Islet precursor cell (in vitro differentiated cells): ENCODE measurements around the gene LARGE1.

Experiments used
- DNase-seq: peaks from one replicate; pipeline ENCODE4 v3.0.0-alpha.2; 2018

The LARGE1 gene

DNA sequence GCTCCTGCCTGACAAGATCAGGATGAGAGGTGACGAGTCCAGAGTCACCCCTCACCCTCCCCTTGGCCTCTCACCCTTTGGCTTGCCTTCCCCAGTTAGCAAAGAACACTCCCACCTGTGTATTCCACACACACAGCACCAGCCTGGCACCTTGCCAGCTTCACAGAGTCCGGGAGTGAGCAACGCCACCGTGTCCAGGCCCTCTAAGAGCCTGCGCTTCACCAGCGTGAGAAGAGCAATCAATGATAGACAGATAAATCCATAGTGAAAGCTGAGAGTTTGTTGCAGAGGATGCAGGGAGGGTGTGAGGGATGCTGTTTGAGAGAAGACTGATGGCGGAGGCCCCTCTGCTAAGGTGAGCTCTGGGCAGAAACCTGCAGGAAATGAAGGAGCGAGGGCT, 404.5 kb downstream of the LARGE1 start:
- no peak for DNase-seq

DNA sequence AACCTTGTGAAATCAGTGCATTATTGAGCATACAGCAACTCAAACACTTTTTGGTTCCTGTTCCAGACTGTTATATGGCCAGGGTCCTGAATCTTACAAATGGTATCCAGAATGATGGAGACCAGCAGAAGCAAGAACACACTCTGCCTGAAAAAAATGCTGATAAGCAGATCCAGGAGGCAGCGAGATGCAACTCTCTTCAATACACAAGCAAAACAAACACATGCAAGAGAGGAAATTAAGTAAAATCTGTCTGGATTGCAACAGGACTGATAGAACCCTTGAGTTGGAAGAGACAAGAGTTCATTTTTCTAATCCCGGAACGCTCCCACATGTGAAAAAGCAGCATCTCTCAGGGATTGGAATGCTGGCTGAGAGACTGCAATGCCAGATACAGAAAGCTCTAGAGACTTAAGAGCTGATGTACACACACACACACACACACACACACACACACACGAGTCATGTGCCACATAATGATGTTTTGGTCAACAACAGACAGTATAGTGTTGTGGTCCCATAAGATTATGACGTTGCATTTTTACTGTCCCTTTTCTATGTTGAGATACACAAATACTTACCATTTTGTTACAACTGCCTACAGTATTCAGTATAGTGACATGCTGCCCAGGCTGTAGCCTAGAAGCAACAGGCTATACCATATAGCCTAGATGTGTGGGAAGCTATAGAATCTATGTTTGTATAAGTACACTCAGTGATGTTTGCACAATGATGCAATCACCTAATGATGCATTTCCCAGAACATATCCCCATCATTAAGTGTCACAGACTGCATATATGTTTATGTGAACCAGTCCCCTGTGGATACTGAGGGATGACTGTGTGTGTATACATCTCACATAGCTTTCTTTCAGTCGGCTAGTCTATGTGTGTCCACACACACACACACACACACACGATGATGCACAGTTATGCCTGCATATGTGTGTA, 406.6 kb downstream of the LARGE1 start:
- no peak for DNase-seq

DNA sequence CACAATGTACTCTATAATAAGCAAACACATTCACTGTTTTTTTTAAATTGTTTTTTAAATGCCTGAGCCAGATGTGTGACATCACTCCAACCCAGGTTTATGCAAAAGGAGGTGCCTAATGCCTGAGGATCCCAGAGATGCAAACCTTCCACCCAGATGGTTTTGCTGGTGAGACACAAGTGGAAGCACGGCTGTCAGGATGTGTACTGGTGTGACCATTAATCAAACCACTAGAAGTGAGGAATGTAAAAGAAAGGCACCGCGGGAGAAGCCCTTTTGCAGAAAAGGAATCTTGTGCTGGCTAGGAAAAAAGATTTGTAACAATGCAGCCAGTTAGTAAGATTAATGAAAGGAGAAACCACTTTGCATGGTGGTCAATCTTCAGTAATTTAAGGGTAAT, 407.4 kb downstream of the LARGE1 start:
- no peak for DNase-seq

DNA sequence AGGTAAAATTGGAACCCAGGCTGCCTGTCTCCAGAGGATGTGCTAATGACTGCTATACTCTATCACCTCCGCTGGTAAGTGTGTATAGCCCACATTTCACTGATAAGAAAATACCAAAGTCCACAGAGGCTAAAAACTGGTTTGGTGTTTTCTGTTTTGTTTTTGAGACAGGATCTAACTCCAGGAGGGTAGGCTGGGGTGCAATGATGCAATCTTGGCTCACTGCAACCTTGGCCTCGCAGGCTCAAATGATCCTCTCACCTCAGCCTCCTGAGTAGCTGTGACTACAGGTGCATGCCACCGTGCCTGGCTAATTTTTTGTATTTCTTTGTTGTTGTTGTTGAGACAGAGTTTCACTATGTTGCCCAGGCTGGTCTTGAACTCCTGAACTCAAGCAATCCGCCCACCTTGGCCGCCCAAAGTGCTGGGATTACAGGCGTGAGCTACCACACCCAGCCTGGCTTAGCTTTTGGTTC, 409.8 kb downstream of the LARGE1 start:
- DNase-seq: no peak

DNA sequence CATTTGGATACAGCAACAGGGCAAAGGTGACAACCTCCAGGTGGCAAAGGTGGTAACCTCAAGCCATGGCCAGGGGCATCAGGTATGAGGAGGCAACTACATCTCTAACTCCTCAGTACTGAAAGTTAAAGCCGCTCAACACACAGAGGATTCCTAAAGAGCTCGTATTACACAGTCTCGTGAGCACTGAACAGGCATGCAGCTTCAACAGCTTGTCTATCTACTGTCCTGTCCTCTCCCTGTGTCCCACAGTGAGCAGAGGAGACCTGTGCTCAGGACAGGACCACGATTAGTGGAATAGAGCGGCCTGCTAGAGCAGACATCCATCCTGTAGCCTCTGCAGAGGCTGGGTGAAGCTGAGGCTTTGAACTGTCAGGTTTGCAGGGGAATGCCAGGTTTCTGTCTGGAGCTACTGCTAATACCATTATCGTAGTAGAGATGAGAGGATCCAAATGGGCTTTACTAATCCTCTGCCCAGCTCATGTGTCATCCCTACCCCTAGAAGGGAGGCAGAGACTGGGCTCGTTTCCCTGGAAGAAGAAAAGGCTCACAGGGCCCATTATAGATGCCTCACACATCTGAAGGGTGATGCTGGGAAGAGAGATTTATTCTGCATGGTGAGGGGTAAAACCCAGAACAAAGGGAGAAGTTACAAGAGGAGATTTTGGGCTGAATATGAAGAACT, 415.2 kb downstream of the LARGE1 start:
- DNase-seq: no peak

DNA sequence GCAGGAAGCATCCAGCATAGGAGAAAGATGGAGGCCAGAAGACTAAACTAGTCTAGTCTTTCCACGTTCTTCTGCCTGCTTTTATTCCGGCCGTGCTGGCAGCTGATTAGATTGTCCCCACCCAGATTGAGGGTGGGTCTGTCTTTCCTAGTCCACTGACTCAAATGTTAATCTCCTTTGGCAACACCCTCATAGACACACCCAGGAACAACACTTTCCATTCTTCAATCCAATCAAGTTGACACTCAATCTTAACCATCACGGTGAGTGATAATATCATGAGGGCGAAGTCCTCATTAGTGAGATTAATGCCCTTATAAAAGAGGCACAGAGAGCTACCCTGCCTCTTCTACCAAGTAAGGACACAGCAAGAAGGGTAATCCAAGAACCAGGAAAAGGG, 424.2 kb downstream of the LARGE1 start:
- DNase-seq: no peak

DNA sequence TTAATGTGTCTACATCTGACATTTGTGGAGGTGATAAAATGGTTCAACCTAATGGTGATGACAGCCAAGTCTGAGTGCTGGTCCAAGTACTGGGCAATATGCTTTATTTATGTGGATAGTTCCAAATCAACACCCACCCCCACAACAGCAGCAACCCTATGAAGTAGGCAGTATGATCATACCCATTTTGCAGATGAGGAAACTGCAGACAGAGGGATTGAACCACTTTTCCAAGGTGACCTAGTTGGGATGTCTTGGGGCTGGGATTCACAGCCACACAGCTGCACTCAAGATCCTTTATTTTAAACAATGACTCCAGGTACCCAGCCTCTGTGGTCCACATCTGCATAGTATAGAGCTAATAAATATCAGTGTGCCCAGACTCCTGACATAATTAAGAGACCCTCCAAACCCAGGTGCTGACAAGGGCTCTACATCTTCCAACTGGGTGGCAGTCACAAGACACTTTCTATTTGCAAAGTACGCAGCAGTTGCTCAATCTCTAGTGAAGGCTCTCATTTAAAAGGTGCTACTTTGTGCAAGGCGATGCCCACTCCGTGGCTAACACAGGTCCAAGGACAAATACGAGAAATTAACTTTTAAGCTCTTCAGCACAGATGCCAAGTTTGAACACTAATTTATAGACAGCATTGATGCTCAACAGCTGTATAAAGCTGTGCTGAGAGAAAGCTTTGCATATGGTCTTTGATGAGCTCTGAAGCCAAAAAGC, 426.6 kb downstream of the LARGE1 start:
- no peak for DNase-seq

DNA sequence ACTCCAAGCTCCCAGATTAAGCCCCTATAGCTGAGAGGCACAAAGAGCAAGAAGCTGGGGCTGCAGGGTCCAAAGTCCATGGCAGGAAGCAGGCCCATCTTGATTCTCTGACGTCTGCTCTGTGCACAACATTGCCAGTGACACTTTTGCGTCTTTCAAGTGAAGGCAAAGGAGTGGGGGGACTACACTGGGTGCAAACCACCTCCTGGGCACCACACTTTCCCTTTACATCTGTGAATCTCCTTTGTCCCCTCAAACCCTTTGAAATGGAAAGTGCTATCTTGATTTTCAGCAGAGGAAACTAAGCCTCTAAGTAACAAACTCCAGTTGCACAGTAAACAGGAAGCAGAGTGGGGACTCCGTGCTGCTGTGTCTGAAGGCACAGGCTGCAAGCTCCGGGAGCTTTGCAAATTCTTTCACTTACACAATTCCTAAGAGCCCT, 428.0 kb downstream of the LARGE1 start:
- DNase-seq: no peak

DNA sequence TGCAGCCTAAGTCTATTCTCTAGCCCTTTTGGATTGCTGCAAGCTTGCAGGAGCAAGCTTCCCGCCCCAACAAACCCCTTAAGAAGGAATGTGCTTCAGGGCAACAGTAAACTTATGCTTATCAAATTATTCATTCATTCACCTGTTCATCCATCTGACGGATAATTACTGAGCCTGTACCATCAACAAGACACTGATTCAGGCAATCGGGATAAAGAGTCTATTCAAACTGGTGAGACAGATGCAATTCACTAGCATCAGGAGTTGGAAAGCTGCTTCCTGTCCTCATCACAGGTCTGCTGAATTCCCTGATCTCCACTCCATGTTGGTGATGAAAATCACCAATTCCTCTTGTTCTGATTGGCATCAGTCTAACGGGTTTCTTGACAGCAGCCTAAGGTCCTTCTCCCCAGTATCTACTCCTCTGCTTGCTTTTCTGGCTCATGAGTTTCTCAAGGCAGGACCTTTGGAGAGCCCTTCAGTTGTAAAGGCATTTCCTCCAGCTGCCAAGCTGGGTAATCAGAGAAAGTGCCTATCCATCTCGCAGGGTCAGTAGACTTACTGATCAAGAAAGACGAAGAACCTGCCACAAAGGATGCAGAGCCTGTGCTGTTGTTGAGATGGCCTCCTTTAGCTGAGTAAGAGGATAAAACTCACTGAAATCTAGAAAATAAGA, 433.1 kb downstream of the LARGE1 start:
- peak; percentile 47 for DNase-seq

DNA sequence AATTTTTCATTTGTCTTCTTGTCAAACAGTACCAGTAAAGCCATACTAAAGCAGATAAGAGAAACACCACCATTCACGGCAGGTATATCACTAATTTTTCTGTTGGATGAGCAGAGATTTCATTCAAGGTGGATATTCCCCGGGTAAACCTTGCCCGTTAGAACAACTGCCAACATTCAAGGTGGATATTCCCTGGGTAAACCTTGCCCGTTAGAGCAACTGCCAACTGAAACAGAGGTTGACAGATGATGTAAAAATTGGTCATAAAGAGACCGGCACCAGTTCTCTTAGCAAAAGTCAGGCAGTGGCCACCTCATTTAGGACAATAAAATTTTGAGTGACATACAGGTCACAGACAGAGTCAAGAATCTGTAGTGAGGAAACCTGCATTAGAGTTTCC, 438.7 kb downstream of the LARGE1 start:
- no peak for DNase-seq

DNA sequence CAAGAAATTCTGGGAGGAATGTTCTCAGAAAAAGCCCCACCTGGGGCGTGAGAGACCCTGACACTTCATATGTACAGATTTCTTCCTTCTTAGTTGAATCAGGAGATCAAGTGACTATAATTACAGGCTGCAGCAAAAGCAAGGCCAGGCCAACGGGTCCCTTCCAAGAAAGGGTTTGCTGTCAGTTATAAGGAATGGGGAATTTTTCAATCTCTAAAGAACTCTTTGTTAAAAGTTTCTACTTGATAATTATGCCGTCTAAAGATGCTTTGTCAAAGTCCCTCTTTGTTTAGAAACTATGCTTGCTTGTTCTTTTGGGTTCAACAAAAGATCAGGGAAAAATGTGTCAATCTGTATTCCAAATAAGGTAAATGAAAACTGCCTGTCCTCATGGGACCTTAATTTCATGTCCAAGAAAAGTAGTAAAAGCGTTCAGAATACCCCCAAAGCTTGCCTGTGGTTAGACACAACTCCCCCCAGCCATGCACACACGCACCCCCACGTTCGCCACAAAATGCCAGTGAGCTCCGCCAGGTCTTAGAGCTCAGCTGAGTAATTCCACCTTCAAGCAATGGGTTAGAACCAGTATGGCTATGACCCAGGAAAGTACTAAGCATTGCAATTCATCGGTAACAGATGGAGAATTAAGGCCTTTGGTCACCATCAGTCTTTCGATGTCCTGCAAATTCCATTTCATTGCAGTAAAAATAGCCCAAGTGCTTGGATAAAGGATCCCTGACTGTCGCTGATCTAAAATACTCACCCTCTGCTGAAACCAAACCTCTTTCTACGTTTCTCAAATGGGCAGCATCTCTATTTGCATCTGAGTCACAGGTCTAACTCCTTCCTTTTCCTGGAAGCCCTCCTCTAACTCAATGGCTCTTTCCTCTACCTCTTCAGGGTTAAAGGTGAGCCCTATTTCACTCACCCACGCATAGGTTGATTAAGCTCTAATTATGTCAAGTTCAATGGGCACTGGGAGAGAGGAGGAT, 442.9 kb downstream of the LARGE1 start:
- DNase-seq: no peak

DNA sequence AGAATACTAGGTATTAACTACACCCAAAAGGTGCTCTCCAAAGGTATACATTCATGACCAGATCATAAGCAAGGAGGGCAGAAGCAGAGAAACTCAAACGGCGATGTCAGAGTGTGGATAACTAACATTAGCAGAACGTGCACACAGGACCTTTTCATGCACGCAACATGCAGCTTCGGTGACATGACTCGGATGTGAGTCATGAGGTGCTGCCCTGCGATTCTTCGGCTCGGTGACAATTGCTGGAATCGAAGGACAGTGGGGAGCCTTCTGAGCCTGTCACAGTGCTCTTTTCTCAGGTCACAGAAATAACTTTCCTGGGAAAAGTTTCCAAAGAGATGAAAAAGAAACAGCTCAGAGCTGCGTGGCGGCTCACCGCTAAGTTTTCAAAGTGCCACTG, 443.6 kb downstream of the LARGE1 start:
- peak; percentile 71 for DNase-seq

DNA sequence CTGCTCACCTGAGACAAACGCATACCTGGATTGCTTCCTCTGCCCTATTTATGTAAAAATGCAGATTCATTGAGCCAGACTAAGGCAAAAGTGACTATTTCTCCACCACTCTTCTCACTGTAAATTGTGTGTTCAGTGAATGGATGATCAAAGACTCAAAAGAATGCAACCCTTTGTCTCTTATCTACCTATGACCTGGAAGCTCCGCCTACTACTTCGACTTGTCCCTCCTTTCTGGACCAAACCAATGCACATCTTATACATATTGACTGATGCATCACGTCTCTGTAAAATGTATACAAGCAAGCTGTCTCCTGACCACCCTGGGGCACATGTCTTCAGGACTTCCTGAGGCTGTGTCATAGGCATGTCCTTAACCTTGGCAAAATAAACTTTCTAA, 444.1 kb downstream of the LARGE1 start:
- no peak for DNase-seq

DNA sequence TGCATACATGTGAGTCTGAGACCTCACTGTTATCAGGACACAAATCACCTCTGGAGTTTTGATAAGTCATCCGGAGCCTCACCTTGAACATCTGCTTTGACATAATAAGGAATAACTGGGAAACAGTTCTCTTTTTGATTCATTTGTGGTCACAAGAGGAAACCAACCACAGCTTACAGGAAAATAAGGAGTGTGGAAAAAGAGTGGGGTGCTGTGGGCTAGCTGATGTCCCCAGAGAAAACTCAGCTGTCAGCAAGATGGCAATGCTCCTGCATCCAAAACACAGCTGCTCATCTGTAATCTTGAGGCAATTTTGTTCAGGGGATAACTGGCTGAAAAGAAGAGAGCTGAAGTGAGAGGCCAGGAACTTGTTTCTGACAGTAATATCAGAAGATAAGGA, 445.7 kb downstream of the LARGE1 start:
- no peak for DNase-seq

DNA sequence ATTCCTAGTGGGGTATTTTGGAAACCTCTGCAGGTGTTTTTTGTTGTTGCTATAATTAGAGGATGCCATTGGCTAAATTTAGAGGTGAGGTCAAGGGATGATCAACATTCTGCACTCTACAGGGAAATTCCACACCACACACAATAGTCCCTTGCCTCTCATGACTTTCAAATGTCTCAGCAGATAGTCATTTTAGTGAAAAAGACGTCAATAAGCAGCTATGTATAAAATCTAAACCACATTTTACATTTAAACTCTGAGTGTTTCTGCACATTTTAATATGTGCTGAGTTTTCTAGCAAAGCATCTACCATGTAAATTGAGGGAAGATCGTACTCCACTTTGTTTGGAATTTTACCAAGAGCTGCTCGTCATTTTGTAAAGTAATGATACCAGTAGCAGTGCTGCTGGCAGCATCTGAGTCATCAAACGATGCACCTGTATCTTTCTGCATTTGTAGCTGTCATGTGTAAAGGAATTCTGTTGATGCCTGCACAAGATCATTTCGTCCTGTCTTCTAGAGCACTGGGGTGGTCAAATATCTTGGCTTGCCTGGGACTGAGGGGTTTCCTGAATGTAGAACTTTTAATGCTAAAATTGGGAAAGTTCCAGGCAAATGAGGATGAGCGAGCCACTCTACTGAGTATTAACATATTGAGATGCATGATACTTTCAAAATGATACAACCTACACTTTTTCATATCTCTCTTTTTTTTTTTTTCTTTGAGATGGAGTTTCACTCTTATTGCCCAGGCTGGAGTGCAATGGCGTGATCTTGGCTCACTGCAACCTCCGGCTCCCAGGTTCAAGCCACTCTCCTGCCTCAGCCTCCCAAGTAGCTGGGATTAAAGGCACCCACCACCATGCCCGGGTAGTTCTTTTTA, 447.6 kb downstream of the LARGE1 start:
- no peak for DNase-seq

DNA sequence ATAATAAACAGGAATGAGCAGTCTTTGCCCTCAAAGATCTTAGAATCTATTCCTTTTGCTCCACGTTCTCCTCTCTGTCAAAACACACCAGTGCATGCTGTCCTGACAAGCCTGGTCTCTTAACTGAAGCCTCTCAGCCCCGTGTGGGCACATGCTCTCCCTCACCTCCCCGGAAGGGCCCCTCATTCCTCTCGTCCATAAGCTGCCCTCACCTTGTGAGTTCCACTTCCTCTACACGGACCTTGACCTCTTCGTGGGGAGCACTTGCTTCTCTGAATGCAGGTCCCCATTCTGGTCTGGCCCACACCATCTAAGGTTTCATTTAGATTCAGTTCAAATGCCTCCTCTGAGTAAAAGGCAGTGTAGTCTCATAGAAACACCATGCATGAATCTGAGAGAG, 449.8 kb downstream of the LARGE1 start:
- DNase-seq: no peak

DNA sequence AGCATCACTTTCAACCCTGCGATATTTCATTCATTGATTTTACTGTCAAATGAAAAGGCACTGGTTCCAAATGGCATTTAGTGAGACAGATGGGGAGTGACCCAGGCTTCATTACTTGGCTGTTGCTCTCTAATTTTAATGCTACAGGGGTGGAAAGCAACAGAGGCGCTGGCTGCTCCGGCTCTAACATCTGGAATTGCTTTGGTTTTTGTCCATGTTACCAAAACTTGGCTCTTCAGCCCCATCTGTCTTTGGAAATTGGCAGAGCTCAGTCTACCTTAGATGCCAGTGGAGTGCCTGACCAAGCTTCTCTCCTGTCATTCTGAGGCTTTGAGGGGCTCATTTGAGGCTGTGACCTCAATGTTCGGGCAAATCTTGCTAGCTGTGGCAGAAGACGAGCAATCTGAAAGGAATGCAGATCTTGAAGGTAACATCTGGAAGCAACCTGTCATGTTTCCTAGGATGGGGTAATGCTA, 452.6 kb downstream of the LARGE1 start:
- no peak for DNase-seq

DNA sequence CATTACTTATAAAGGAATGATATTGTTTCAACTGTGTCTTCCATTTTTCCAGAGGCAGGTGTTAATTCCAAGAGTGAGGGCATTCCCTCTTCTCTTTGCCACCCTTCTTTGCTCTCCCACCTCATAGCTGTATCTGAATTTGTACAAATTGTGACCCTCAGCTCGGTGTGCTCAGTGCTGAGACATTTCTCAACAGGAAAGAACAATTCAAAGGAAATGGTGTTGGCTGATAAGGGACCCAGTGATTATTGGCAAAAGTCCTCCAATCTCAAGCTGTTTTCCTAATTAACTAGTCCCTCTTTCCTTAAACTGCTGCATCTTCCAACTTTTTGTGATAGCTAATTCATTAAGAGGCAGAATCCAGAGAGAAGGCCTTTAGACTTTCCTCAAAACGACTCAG, 453.2 kb downstream of the LARGE1 start:
- no peak for DNase-seq

DNA sequence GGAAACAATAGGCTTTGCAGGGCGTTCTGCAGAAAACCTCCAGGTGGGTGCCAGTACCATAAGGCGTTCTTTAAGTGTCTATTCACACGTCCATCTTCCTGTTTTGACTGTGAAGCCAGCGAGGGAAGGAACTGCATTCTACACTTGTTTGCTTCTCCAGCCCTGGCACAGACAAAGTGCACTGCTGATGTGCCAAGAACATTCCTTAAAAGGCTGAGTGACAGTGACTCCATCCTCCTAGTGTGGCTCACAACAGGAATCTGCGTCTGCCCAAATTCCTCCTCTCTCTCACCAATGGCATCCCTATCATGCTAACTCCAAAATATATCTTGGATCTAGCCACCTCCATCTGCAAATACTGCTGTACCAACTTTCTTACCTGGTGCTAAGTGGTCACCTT, 454.7 kb downstream of the LARGE1 start:
- peak; percentile 26 for DNase-seq

DNA sequence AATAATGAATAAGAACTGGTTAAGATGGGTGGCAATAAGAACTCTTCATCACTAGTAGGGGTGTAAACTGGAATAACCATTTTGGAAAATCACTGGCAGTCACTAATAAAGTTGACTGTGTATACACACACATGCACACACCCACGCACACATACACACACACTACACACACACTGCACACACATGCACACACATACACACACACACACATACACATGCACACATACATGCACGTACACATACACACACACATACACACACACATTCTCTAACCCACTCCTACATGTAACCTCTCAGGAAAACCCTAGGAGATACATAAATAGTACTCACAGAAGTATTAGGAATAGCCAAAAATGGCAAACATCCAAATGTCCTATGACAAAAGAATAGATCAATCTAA, 455.6 kb downstream of the LARGE1 start:
- DNase-seq: peak; percentile 6
